Neuronal stem cell (in vitro differentiated cells): ENCODE data around the gene BCAP31.
A peak's percentile ranks its signal among the peaks of the same experiment; 100 is the strongest.

ENCODE experiments used
- DNase-seq: peaks from one replicate; pipeline ENCODE4 v3.0.0-alpha.2; 2013; ENCODE audit warnings: low spot score
- H2AFZ ChIP-seq: one replicate; pipeline ENCODE4 v1.6.1; 2013; ENCODE audit warnings: mild to moderate bottlenecking, low read length, inconsistent platforms
- H2AK5ac ChIP-seq: 2 replicates; pipeline ENCODE4 v1.6.1; 2013; ENCODE audit warnings: low read depth, mild to moderate bottlenecking, inconsistent platforms, low read length, moderate library complexity, mixed read lengths
- H2BK120ac ChIP-seq: 2 replicates; pipeline ENCODE4 v1.6.1; 2013; ENCODE audit warnings: low read depth, mild to moderate bottlenecking, inconsistent platforms, low read length, moderate library complexity, mixed read lengths
- H2BK12ac ChIP-seq: one replicate; pipeline ENCODE4 v1.6.1; 2013; ENCODE audit warnings: low read length, inconsistent platforms
- H2BK15ac ChIP-seq: 2 replicates; pipeline ENCODE4 v1.6.1; 2013; ENCODE audit warnings: mild to moderate bottlenecking, low read length, inconsistent platforms, mixed read lengths
- H2BK5ac ChIP-seq: one replicate; pipeline ENCODE4 v1.6.1; 2013; ENCODE audit warnings: inconsistent platforms, mild to moderate bottlenecking, low read length, moderate library complexity
- H3K14ac ChIP-seq: one replicate; pipeline ENCODE4 v1.6.1; 2013; ENCODE audit warnings: low read length, inconsistent platforms
- H3K18ac ChIP-seq: 2 replicates; pipeline ENCODE4 v1.6.1; 2013; ENCODE audit warnings: low read length, inconsistent platforms
- H3K23ac ChIP-seq: 2 replicates; pipeline ENCODE4 v1.6.1; 2013; ENCODE audit warnings: low read depth, mild to moderate bottlenecking, mixed read lengths, low read length, inconsistent platforms; ENCODE audit not compliant: poor library complexity
- H3K27ac ChIP-seq: replicated peaks from 3 replicates; pipeline ENCODE4 v1.5.1; 2013; ENCODE audit warnings: low read length, inconsistent platforms
- H3K27me3 ChIP-seq, 3 experiments: 2 replicates each; pipeline ENCODE4 v1.6.1; 2013; ENCODE audit warnings: low read length in 3 of 3, mild to moderate bottlenecking in 2 of 3, inconsistent platforms in 1 of 3, low read depth in 1 of 3, mixed read lengths in 1 of 3, moderate library complexity in 1 of 3; ENCODE audit not compliant: control insufficient read depth in 3 of 3, insufficient read depth in 3 of 3
- H3K36me3 ChIP-seq, 2 donors: replicated peaks in 1 of 2; 2 replicates each; pipeline ENCODE4 v1.6.1; 2013; ENCODE audit warnings: low read length in 2 of 2; ENCODE audit not compliant: control insufficient read depth in 2 of 2, insufficient read depth in 2 of 2
- H3K4ac ChIP-seq: 2 replicates; pipeline ENCODE4 v1.6.1; 2013; ENCODE audit warnings: inconsistent platforms, mild to moderate bottlenecking, low read length, moderate library complexity
- H3K4me1 ChIP-seq, 2 donors: 1 replicate in 1 of 2; 2 replicates in 1 of 2; pipeline ENCODE4 v1.6.1; 2013; ENCODE audit warnings: low read length in 2 of 2, low read depth in 1 of 2; ENCODE audit not compliant: control insufficient read depth in 2 of 2, insufficient read depth in 1 of 2
- H3K4me2 ChIP-seq: one replicate; pipeline ENCODE4 v1.6.1; 2013; ENCODE audit warnings: mild to moderate bottlenecking, low read length, inconsistent platforms; ENCODE audit not compliant: insufficient read depth, poor library complexity, severe bottlenecking
- H3K4me3 ChIP-seq, 2 donors: 2 replicates each; pipeline ENCODE4 v1.5.1; 2013; ENCODE audit warnings: low read length in 2 of 2, mild to moderate bottlenecking in 2 of 2, inconsistent platforms in 1 of 2, moderate library complexity in 1 of 2
- H3K79me1 ChIP-seq: one replicate; pipeline ENCODE4 v1.6.1; 2013; ENCODE audit warnings: low read depth, mild to moderate bottlenecking, inconsistent platforms, low read length, moderate library complexity
- H3K9ac ChIP-seq: one replicate; pipeline ENCODE4 v1.6.1; 2013; ENCODE audit warnings: mild to moderate bottlenecking, low read depth, low read length, inconsistent platforms; ENCODE audit not compliant: poor library complexity
- H3K9me3 ChIP-seq, 2 donors: replicated peaks in 1 of 2; 2 replicates each; pipeline versions ENCODE3 to v1.6.1; 2013; ENCODE audit warnings: low read length in 2 of 2, mild to moderate bottlenecking in 2 of 2, inconsistent platforms in 1 of 2, low read depth in 1 of 2, mixed read lengths in 1 of 2, moderate library complexity in 1 of 2; ENCODE audit not compliant: control insufficient read depth in 2 of 2, insufficient read depth in 1 of 2
- H4K8ac ChIP-seq: one replicate; pipeline ENCODE4 v1.6.1; 2013; ENCODE audit warnings: low read depth, mild to moderate bottlenecking, inconsistent platforms, low read length, moderate library complexity
- H4K91ac ChIP-seq: one replicate; pipeline ENCODE4 v1.6.1; 2013; ENCODE audit warnings: low read length, low read depth, mild to moderate bottlenecking, inconsistent platforms; ENCODE audit not compliant: poor library complexity
- WGBS, 2 donors: extraction: QIAGEN DNeasy Blood & Tissue Kit; methylation state at CpG; one replicate each; pipeline ENCODE4 v1.1.7; 2013; ENCODE audit warnings: missing lambda C conversion rate in 2 of 2, mixed read lengths in 1 of 2; ENCODE audit not compliant: insufficient read length in 2 of 2, insufficient replicate concordance in 1 of 2; ENCODE audit errors: extremely low coverage in 2 of 2; 5-methylcytosine and 5-hydroxymethylcytosine counted together

Gene BCAP31

DNA sequence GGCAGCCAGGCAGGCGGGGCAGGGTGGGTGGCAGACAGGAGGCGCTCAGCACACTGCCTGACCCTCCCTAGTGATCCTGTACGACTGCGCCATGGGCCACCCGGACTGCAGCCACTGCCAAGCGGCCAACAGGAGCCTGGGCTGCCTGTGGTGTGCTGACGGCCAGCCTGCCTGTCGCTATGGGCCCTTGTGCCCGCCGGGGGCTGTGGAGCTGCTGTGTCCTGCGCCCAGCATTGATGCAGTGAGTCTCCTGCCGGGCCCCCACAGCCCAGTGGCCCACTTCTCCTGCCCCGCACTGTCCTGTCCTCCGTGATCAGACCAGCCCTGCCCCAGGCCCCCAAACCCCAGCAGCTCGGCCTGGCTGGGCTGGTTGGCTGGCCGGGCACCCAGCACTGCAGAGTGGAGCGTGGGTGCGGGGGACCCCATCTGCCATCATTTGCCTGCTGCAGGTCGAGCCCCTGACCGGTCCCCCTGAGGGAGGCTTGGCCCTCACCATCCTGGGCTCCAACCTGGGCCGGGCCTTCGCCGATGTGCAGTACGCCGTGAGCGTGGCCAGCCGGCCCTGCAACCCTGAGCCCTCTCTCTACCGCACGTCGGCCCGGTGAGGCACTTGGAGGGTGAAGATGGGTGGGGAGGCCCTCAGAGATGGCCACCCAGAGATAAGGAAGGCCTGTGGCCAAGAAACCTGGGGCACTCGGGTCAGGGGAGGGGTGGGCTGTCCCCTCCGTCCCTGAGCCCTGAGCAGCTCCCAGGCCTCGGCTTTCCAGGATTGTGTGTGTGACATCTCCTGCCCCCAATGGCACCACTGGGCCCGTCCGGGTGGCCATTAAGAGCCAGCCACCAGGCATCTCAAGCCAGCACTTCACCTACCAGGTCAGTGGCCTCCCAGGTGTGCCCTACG lies 47.5 kb upstream of the BCAP31 start:
- Histone ChIP-seq H4K8ac (no peak overlapping the region), H2AFZ (no peak overlapping the region)
- no peak for DNase-seq

GRCh38 chrX:153770601-153771414 lies 46.6 kb upstream of the BCAP31 start:
- Histone ChIP-seq H3K27ac (no peak overlapping the region), H2AK5ac (no peak overlapping the region), H4K91ac (no peak overlapping the region), H2BK5ac (no peak overlapping the region), H3K27me3 (no peaks in the 10 kb centered on the region), H2BK120ac (no peak overlapping the region), H3K9ac (no peak overlapping the region), H3K23ac (no peak overlapping the region), H3K18ac (no peak overlapping the region), H2BK15ac (no peak overlapping the region), H3K14ac (no peak overlapping the region), H2BK12ac (no peak overlapping the region), H3K4me3 (no peak overlapping the region), H3K4ac (no peak overlapping the region), H3K4me2 (no peak overlapping the region), H3K36me3 (no peaks in the 10 kb centered on the region), H3K4me1 (peaks cover 5 to 7% of the 10 kb centered on the region in 2 donors), H3K9me3 (no peaks in the 10 kb centered on the region), H2AFZ (no peak overlapping the region), H3K79me1 (no peaks in the 10 kb centered on the region), H4K8ac (no peak overlapping the region)
- no peak for DNase-seq
- WGBS, 2 donors = no CpG with 5 or more reads among the region's 18 CpGs

More for the DNA sequence above, 47.5 kb upstream of the BCAP31 start:
- no peak overlapping the region for H2AK5ac ChIP-seq
- no peak overlapping the region for H3K14ac ChIP-seq
- H3K18ac ChIP-seq = peak overlapping the region; percentile 28
- H2BK120ac ChIP-seq = no peak overlapping the region
- WGBS, 2 donors = no CpG with 5 or more reads among the region's 37 CpGs
- no peaks in the 10 kb centered on the region for H3K79me1 ChIP-seq
- no peak overlapping the region for H2BK5ac ChIP-seq
- H3K4ac ChIP-seq = no peak overlapping the region
- H3K9me3 ChIP-seq = no peaks in the 10 kb centered on the region
- no peak overlapping the region for H2BK15ac ChIP-seq
- no peak overlapping the region for H3K23ac ChIP-seq
- peaks cover 0 to 1% of the 10 kb centered on the region in 2 donors for H3K4me1 ChIP-seq
- peak overlapping the region; percentile 4 for H3K9ac ChIP-seq
- no peaks in the 10 kb centered on the region for H3K27me3 ChIP-seq
- no peak overlapping the region for H4K91ac ChIP-seq
- no peaks in the 10 kb centered on the region for H3K36me3 ChIP-seq
- no peak overlapping the region for H3K4me2 ChIP-seq
- no peak overlapping the region for H2BK12ac ChIP-seq
- H3K4me3 ChIP-seq = no peak overlapping the region
- H3K27ac ChIP-seq = no peak overlapping the region

DNA sequence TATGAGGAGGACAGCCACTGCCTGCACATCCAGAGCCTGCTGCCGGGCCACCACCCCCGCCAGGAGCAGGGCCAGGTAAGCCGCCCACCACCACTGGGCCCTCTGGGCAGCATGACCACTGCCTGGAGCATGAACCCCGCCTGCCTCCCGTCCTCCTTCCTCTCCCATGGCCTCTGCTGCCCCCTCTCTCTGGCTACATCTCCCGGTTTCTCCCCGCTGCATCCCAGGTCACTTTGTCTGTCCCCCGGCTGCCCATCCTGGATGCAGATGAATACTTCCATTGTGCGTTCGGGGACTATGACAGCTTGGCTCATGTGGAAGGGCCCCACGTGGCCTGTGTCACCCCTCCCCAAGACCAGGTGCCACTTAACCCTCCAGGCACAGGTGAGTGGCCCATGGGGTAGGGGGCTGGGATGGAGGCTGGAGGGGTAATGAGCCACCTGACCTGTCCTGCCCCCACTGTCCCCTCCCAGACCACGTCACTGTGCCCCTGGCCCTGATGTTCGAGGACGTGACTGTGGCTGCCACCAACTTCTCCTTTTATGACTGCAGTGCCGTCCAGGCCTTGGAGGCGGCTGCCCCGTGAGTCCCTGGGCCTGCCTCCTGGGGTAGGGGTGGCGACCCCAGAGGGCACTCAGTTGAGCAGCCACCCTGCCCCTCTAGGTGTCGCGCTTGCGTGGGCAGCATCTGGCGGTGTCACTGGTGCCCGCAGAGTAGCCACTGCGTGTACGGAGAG lies 45.8 kb upstream of the BCAP31 start:
- Histone ChIP-seq H3K36me3 (no peaks in the 10 kb centered on the region), H3K4me3 (no peak overlapping the region), H3K27me3 (no peaks in the 10 kb centered on the region), H2BK5ac (no peak overlapping the region), H3K4me1 (peaks cover 7 to 12% of the 10 kb centered on the region in 2 donors), H4K8ac (no peak overlapping the region), H3K79me1 (no peaks in the 10 kb centered on the region), H2BK120ac (no peak overlapping the region), H2BK15ac (no peak overlapping the region), H3K4me2 (no peak overlapping the region), H2AK5ac (no peak overlapping the region), H3K18ac (no peak overlapping the region), H2BK12ac (peak overlapping the region; percentile 41), H4K91ac (no peak overlapping the region), H3K9me3 (no peaks in the 10 kb centered on the region), H3K9ac (peak overlapping the region; percentile 12), H3K14ac (no peak overlapping the region), H3K23ac (no peak overlapping the region), H2AFZ (no peak overlapping the region), H3K4ac (no peak overlapping the region), H3K27ac (no peak overlapping the region)
- no peak for DNase-seq
- no CpG with 5 or more reads among the region's 25 CpGs for WGBS, 2 donors
